GM19468 (cell line): Measurements from ENCODE around the gene ABHD17C.

Experiments used
- ATAC-seq: cut with Tn5 transposase; IDR thresholded peaks from one replicate; pipeline ENCODE4 v1.9.1; 2021; ENCODE audit warnings: mild to moderate bottlenecking, moderate library complexity, moderate number of reproducible peaks; ENCODE audit not compliant: unreplicated experiment; ENCODE audit errors: extremely low read depth

Gene ABHD17C

DNA sequence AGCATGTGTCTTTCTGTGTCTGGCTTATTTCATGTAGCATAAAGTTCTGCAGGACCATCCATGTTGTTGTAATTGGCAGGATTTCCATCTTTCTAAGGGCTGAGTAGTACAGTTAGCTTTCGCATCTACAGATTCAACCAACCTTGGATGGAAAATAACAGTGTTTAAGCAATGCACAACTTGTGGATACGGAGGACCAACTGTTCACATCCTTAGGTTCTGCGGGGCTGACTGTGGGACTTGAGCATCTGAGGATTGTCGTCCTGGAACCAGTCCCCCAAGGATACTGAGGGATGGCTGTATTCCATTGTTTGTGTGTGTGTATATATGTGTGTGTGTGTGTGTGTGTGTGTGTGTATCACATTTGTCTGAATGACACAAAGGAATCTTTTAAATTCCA lies 27.7 kb downstream of the ABHD17C start:
- no peak for ATAC-seq

DNA sequence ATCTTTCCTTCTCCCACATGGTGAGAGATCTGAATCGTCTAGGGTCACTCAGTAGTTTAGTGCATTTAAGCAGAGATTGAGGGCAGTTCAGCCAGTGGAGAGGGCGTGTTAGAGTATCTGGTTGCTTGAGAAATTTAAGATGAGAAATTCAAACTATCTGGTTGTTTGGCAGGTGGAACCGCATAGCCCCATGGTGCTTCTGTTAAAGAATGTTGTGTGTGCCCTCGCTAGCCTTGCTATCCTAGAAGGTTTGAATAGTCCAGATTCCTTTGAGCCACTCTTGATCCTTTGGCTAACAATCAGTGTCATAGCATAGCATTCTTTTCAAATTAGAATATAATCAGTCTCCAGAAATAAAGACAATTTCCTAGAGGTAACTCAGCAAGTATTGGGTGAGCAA lies 32.1 kb downstream of the ABHD17C start:
- ATAC-seq = no peak

- no peak for ATAC-seq
Observed at GRCh38 chr15:80727596-80727995, 32.5 kb downstream of the ABHD17C start.

GRCh38 chr15:80730387-80730786 lies 35.3 kb downstream of the ABHD17C start:
- ATAC-seq = no peak

- ATAC-seq = no peak
Observed at GRCh38 chr15:80730926-80731325, 35.8 kb downstream of the ABHD17C start.

- ATAC-seq = no peak
Observed at GRCh38 chr15:80732167-80732566, 37.1 kb downstream of the ABHD17C start.

DNA sequence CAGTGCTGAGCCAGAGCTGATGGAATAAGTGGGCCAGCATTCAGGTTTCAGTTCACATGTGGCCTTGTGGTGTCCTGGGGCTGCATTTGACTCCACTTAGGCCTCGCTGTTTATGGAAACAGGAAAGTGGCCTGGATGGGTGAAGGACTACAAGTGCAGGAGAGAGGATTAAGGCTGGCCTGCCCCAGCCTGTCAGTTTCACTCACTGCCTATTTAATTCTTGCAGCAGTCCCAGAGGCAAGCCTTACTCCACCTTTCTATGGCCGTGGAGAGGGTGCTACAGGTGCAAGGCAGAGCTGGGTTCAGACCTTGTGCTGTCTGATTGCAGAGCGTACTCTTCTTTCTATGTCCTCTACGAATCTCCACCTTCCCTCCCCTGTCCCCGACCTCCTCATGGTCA lies 37.7 kb downstream of the ABHD17C start:
- ATAC-seq = no peak

GRCh38 chr15:80733460-80733859 lies 38.4 kb downstream of the ABHD17C start:
- ATAC-seq = no peak

DNA sequence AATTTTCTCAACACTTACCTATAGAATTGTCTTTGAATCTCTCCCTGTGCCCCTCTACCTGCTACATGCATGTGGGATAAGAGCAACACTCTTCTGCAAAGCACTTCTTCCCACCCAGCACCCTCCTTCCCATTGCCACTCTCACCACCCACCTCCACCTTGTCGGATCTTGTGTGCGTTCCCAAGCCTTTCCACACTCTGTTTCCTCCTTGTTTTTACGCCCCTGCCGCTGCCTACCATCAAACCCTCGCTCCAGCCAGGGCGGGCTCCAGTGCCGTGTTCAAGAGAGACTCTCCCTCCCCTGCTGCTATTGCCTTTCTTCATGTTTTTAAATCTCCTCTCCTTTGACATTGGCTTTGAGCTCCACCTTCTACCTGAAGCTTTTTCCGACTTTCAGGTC lies 40.2 kb downstream of the ABHD17C start:
- no peak for ATAC-seq

DNA sequence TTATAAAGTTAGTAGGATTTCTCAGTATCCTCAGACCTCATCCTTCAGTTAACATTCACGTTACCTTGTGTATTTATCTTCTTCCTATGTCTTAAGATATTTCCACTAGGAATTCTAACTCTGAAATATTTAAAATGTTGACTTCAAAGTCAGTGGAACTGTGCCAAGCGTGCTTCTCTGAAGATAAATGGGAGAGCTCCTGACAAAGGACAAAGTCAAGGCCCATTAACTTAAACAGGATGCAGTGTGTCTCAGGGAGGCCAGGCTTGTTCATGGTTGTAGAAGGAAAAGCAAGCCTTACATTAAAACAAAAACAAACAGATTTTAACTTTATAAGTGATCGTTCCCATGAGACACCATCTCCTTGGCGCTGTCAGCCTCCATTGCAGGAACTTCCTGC lies 41.5 kb downstream of the ABHD17C start:
- ATAC-seq = no peak

DNA sequence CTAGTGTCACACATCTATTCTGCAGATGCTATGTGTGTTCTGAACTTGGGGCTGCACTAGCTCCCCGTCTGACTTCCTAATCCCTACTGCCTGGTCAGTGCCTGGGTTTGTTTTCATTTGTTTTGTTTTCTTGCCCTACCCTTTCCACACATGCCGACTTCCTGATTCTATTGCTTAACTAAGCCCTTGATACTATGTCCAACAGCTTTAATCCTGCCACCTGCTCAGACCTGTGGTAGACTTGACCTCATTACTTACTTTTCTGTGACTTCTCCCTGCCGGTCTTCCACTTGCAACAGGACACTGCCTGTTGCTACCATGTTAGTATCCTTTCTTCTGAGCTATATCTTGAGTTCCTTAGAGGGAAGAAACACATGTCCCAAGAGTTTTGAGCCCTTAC lies 44.8 kb downstream of the ABHD17C start:
- no peak for ATAC-seq

DNA sequence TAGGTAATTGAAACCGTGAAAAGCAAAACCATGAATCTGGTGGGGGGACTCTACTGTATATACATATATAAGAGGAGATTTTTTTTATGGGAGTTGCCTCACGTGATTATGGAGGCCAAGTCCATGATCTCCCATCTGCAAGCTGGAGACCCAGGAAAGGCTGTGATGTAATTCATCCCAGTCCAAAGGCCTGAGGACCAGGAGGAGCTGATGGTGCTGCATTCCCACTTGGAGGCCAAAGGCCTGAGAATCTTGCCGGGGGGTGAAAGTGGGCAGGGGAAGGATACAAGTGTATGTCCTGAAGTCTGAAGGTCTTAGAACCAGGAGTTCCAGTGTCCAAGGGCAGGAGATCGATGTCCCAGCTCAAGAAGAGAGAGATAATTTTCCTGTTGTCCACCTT lies 47.0 kb downstream of the ABHD17C start:
- ATAC-seq = no peak

DNA sequence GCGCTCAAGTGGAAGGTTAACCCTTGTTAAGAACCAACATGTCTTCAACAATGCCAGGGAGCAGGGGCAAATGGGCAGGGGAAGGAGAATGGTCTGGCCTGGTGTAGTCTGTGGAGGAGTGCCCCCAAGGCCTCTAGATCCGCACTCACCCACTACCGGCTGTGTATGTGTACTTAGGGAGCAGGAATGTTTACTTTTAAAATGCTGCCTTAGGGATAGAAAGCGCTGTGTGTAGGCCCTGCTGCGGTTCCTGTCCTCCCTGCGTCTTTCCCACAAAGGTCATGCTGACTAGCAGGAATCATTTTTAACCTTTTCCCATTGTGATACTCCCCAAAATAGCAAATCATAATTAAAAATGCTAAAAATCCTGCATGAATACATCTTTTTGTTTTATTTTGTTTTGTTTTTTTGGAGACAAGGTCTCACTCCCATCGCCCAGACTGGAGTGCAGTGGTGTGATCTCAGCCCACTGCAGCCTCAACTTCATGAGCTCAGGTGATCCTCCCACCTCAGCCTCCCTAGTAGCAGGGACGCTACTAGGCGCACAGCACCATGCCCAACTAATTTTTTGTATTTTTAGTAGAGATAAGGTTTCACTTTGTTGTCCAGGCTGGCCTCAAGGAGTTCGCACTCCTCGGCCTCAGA lies 48.2 kb downstream of the ABHD17C start:
- no peak for ATAC-seq

- ATAC-seq = no peak
Observed at GRCh38 chr15:80744415-80744814, 49.3 kb downstream of the ABHD17C start.

GRCh38 chr15:80744826-80745225 lies 49.7 kb downstream of the ABHD17C start:
- ATAC-seq = no peak

- no peak for ATAC-seq
Observed at GRCh38 chr15:80745888-80746287, 50.8 kb downstream of the ABHD17C start.

GRCh38 chr15:80747317-80748053 lies 52.4 kb downstream of the ABHD17C start:
- no peak for ATAC-seq

DNA sequence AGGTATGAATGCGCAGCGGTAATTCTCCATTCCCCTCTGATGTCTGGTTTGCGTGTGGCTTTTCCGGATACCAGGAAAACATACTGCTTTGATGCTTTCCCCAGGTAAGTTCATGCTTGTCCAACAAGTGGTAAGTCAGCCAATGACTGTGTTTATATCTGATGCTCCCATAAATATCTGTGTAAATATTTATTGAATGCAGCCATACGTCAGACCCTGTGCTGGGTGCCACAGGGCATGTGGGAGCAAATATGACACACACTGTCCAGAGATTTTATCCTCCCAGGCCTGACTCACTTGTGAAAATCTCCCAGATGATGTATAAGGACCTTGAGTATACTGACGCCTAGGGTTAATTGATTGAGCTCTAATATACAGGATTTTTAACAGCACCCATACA lies 54.5 kb downstream of the ABHD17C start:
- no peak for ATAC-seq

- ATAC-seq = no peak
Observed at GRCh38 chr15:80750575-80750974, 55.5 kb downstream of the ABHD17C start.

DNA sequence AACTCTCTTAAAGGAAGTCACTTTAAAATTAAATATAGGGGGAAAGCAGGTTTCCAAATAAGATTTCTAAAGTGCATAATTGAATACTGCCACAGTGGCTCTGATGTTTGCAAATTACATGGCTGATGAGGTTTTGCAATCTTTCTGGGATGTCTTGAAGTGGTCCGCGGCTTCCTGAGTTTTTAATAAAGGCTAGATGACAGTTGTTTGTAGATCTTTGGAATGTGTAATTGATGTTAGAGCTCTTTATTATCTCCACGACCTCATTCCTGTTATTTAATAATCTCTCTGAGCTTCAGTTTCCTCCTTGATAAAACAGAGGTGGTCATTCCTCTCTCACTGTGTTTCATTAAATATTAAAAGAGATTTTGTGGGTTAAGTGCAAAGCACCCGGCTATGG lies 57.1 kb downstream of the ABHD17C start:
- ATAC-seq = no peak

GRCh38 chr15:80753161-80753560 lies 58.1 kb downstream of the ABHD17C start:
- no peak for ATAC-seq

- ATAC-seq = no peak
Observed at GRCh38 chr15:80754014-80754413, 58.9 kb downstream of the ABHD17C start.
